Coronary artery (tissue), 2 donors: Measurements from ENCODE around the gene AQP12A.

Source experiments
- DNase-seq: peaks from one replicate; pipeline ENCODE4 v3.0.0-alpha.2; 2017; ENCODE audit warnings: low spot score
- H3K27ac ChIP-seq, 2 donors: fragments of 200-600 bp; sonication (generic); one replicate each; pipeline ENCODE4 v1.5.1; 2016 to 2019
- H3K4me3 ChIP-seq: fragments of 200-600 bp; sonication (generic); 2 replicates; pipeline ENCODE4 v1.5.1; 2016; ENCODE audit warnings: mild to moderate bottlenecking, moderate library complexity
- CTCF ChIP-seq: fragments of 200-600 bp; sonication (generic); IDR thresholded peaks from one replicate; pipeline ENCODE4 v1.5.1; 2019; ENCODE audit warnings: antibody characterized with exemption

Gene AQP12A

GRCh38 chr2:240701091-240701735 lies 9.5 kb downstream of the AQP12A start:
- no peak for TF ChIP-seq CTCF
- no peak overlapping the region for H3K4me3 ChIP-seq
- H3K27ac ChIP-seq: no peak overlapping the region
- DNase-seq: no peak

GRCh38 chr2:240701736-240702639 lies 10.3 kb downstream of the AQP12A start:
- no peak for DNase-seq
- no peak overlapping the region for H3K27ac ChIP-seq
- no peak for TF ChIP-seq CTCF
- H3K4me3 ChIP-seq: no peak overlapping the region

GRCh38 chr2:240702640-240703011 lies 11.0 kb downstream of the AQP12A start:
- Histone ChIP-seq H3K4me3 (no peak overlapping the region), H3K27ac (no peak overlapping the region)
- no peak for DNase-seq

GRCh38 chr2:240703417-240704341 lies 12.0 kb downstream of the AQP12A start:
- H3K4me3 ChIP-seq: no peak overlapping the region
- H3K27ac ChIP-seq: no peak overlapping the region
- no peak for TF ChIP-seq CTCF
- DNase-seq: no peak

More at GRCh38 chr2:240702640-240703011, 11.0 kb downstream of the AQP12A start:
- no peak for TF ChIP-seq CTCF

- no peak overlapping the region for H3K4me3 ChIP-seq
- DNase-seq: no peak
- no peak for TF ChIP-seq CTCF
- no peak overlapping the region for H3K27ac ChIP-seq
Measured at GRCh38 chr2:240704651-240705050, 13.0 kb downstream of the AQP12A start.

GRCh38 chr2:240705204-240705791 lies 13.6 kb downstream of the AQP12A start:
- no peak for DNase-seq
- Histone ChIP-seq H3K27ac (no peak overlapping the region), H3K4me3 (no peak overlapping the region)
- TF ChIP-seq CTCF: no peak
